Measurements from ENCODE around the gene SEL1L3. TPM values are rescaled to one million over a fixed set of nuclear protein-coding genes. Genes with fewer than 3 reads are reported as not detected.

The SEL1L3 gene
- total and polyA plus RNA-seq, 2 donors (not counting 1 experiment from before 2014, with no cell fraction given) = 120 to 280 TPM

- peaks cover 19% of the 10 kb centered on the region for H4K20me1 ChIP-seq (ENCODE audit: control insufficient read depth, insufficient read depth, low read length, poor library complexity, severe bottlenecking)
- TF ChIP-seq CTCF (IDR thresholded peaks at IDR 0.05) (no peak), EZH2 (IDR thresholded peaks at IDR 0.05; ENCODE audit: borderline replicate concordance, insufficient read depth, low read depth, low read length, poor library complexity, severe bottlenecking) (no peak)
- H3K36me3 ChIP-seq (replicated peaks in 1 of 2; ENCODE audit: control extremely low read depth in 1 of 2, control insufficient read depth in 1 of 2, extremely low read depth in 1 of 2, insufficient read depth in 2 of 2, low read length in 1 of 2) = peaks cover 0 to 89% of the 10 kb centered on the region in 2 experiments
- no CpG with 5 or more reads among the region's 2 CpGs for WGBS (ENCODE audit: insufficient coverage)
- H2AFZ ChIP-seq (ENCODE audit: insufficient read depth, low read depth, low read length, poor library complexity, severe bottlenecking) = no peak overlapping the region
- Mint-ChIP-seq H3K9me3 (ENCODE audit: insufficient read depth) (no peaks in the 10 kb centered on the region), H3K4me3 (no peak overlapping the region), H3K27ac (no peak overlapping the region), H3K27me3 (no peaks in the 10 kb centered on the region), H3K4me1 (no peaks in the 10 kb centered on the region)
- POLR2A ChIA-PET = no interaction called here
- CTCF ChIA-PET = no interaction called here
- H3K9ac ChIP-seq (ENCODE audit: low read length) = no peak overlapping the region
- no peaks in the 10 kb centered on the region for H3K9me3 ChIP-seq (ENCODE audit: control extremely low read depth in 1 of 3, control insufficient read depth in 2 of 3, insufficient read depth in 1 of 3, low read length in 2 of 3)
- no peak overlapping the region for H3K4me2 ChIP-seq (replicated peaks; ENCODE audit: low read depth, low read length, poor library complexity, severe bottlenecking)
- ATAC-seq (ENCODE audit: low read depth) (no peak), DNase-seq (no peak)
- intact Hi-C loops (cut with micrococcal nuclease) = no loop called here
- H3K4me3 ChIP-seq (ENCODE audit: control extremely low read depth in 1 of 5, extremely low read depth in 1 of 5, insufficient read depth in 1 of 5, low read depth in 2 of 5, low read length in 4 of 5) = no peak overlapping the region
- H3K27ac ChIP-seq (ENCODE audit: low read length in 2 of 2) = no peak overlapping the region
- H3K27me3 ChIP-seq (replicated peaks in 1 of 4; ENCODE audit: control extremely low read depth in 1 of 4, control insufficient read depth in 3 of 4, insufficient read depth in 4 of 4, low read length in 3 of 4) = no peaks in the 10 kb centered on the region
- H3K4me1 ChIP-seq (ENCODE audit: control insufficient read depth in 2 of 2, insufficient read depth in 2 of 2, low read length in 2 of 2) = no peaks in the 10 kb centered on the region
- H3K79me2 ChIP-seq (ENCODE audit: control insufficient read depth, insufficient read depth, low read length) = no peaks in the 10 kb centered on the region
Observed at GRCh38 chr4:25775166-25775565, 87.6 kb downstream of the SEL1L3 start.

- Histone ChIP-seq H3K79me2 (ENCODE audit: control insufficient read depth, insufficient read depth, low read length) (no peaks in the 10 kb centered on the region), H3K4me2 (replicated peaks; ENCODE audit: low read depth, low read length, poor library complexity, severe bottlenecking) (no peak overlapping the region), H4K20me1 (ENCODE audit: control insufficient read depth, insufficient read depth, low read length, poor library complexity, severe bottlenecking) (peaks cover 27% of the 10 kb centered on the region), H3K27me3 (replicated peaks in 1 of 4; ENCODE audit: control extremely low read depth in 1 of 4, control insufficient read depth in 3 of 4, insufficient read depth in 4 of 4, low read length in 3 of 4) (no peaks in the 10 kb centered on the region), H3K9ac (ENCODE audit: low read length) (no peak overlapping the region), H3K4me1 (ENCODE audit: control insufficient read depth in 2 of 2, insufficient read depth in 2 of 2, low read length in 2 of 2) (no peaks in the 10 kb centered on the region), H3K4me3 (ENCODE audit: control extremely low read depth in 1 of 5, extremely low read depth in 1 of 5, insufficient read depth in 1 of 5, low read depth in 2 of 5, low read length in 4 of 5) (no peak overlapping the region), H2AFZ (ENCODE audit: insufficient read depth, low read depth, low read length, poor library complexity, severe bottlenecking) (no peak overlapping the region), H3K27ac (ENCODE audit: low read length in 2 of 2) (no peak overlapping the region), H3K36me3 (replicated peaks in 1 of 2; ENCODE audit: control extremely low read depth in 1 of 2, control insufficient read depth in 1 of 2, extremely low read depth in 1 of 2, insufficient read depth in 2 of 2, low read length in 1 of 2) (peaks cover 0 to 89% of the 10 kb centered on the region in 2 experiments), H3K9me3 (ENCODE audit: control extremely low read depth in 1 of 3, control insufficient read depth in 2 of 3, insufficient read depth in 1 of 3, low read length in 2 of 3) (no peaks in the 10 kb centered on the region)
- no peak for DNase-seq
- H3K27me3 Mint-ChIP-seq = no peaks in the 10 kb centered on the region
- ChIA-PET POLR2A (no interaction called here), CTCF (no interaction called here)
- H3K4me3 Mint-ChIP-seq = no peak overlapping the region
- 100% methylated on average over 2 of the region's 4 CpGs for WGBS (ENCODE audit: insufficient coverage)
- no peak for TF ChIP-seq EZH2 (IDR thresholded peaks at IDR 0.05; ENCODE audit: borderline replicate concordance, insufficient read depth, low read depth, low read length, poor library complexity, severe bottlenecking)
- TF ChIP-seq CTCF (IDR thresholded peaks at IDR 0.05) = no peak
- no peaks in the 10 kb centered on the region for H3K4me1 Mint-ChIP-seq
- no peak for ATAC-seq (ENCODE audit: low read depth)
- no peaks in the 10 kb centered on the region for H3K9me3 Mint-ChIP-seq (ENCODE audit: insufficient read depth)
- no peak overlapping the region for H3K27ac Mint-ChIP-seq
- intact Hi-C loops (cut with micrococcal nuclease) = no loop called here
Observed at GRCh38 chr4:25773358-25773757, 89.4 kb downstream of the SEL1L3 start.
